Fibroblast of lung (primary cell): ENCODE measurements around the gene MYH10.
"Not testable (repeated sequence)": the region's sequence is repeated elsewhere in the genome, so short reads cannot be mapped to it uniquely, and the experiment has no call there.

Source experiments
- EZH2 ChIP-seq: IDR thresholded peaks from 2 replicates; pipeline ENCODE4 v1.5.1; 2012; ENCODE audit warnings: low read length, control low read depth, mild to moderate bottlenecking; ENCODE audit errors: missing control alignments
- TF ChIP-seq, protein P1 (sequence below), 2 donors: IDR thresholded peaks in 1 of 2; conservative IDR thresholded peaks in 1 of 2; 1 replicate in 1 of 2; 2 replicates in 1 of 2; pipeline ENCODE4 v1.5.1; 2011 to 2012; ENCODE audit warnings: low read length in 2 of 2, control low read depth in 1 of 2, inconsistent platforms in 1 of 2, low read depth in 1 of 2, mild to moderate bottlenecking in 1 of 2

DNA sequence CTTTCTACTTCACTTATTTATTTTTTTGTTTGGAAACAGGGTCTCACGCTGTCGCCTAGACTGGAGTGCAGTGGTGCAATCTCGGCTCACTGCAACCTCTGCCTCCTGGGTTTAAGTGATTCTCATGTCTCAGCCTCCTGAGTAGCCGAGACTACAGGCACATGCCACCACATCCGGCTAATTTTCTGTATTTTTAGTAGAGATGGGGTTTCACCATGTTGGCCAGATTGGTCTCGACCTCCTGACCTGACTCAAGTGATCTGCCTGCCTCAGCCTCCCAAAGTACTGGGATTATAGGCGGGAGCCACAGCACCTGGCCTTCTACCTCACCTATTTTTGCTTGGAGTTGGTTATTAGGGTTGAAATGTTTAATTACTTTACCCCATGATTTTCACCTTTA lies 90.5 kb downstream of the MYH10 start:
- TF ChIP-seq, protein P1, sequence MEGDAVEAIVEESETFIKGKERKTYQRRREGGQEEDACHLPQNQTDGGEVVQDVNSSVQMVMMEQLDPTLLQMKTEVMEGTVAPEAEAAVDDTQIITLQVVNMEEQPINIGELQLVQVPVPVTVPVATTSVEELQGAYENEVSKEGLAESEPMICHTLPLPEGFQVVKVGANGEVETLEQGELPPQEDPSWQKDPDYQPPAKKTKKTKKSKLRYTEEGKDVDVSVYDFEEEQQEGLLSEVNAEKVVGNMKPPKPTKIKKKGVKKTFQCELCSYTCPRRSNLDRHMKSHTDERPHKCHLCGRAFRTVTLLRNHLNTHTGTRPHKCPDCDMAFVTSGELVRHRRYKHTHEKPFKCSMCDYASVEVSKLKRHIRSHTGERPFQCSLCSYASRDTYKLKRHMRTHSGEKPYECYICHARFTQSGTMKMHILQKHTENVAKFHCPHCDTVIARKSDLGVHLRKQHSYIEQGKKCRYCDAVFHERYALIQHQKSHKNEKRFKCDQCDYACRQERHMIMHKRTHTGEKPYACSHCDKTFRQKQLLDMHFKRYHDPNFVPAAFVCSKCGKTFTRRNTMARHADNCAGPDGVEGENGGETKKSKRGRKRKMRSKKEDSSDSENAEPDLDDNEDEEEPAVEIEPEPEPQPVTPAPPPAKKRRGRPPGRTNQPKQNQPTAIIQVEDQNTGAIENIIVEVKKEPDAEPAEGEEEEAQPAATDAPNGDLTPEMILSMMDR (conservative IDR thresholded peaks at IDR 0.05 in 1 of 2, IDR thresholded peaks at IDR 0.05 in 1 of 2; ENCODE audit: low read depth in 1 of 2, low read length in 2 of 2) = not testable (repeated sequence)
- not testable (repeated sequence) for TF ChIP-seq EZH2
